Measurements from ENCODE around the gene GMDS. TPM values are rescaled to one million over a fixed set of nuclear protein-coding genes. Genes with fewer than 3 reads are reported as not detected.

Gene GMDS
- total RNA-seq, 1 donor from 2014 or later = 25.7 TPM

DNA sequence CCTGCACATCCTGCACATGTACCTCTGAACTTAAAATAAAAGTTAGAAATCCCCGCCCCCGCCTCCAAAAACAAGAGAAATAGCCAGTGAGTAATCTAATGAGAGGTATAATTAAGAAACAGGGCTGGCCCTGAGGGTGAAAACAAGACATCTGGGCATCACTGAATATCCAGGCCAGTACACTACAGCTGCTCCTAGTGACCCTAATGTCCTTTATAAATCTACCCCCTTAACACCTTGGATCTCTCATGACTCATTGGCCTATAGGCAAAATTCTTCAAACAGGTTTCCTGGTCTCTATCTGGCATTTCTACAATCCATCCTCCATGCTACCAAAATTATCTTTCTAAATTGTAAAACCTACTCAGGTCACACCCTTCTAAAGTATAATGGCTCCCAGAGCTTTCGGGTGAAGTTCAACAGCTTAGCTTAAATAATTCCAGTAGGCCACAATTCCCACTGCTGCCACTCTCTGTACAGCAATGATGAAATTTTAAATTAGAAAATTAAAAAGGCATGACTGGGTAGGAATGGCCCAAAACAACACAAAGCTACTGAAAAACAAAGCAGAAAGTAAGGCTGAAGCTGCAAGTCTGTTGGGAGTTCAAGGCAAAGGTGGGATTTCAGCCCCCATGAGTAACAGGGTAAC is 260.9 kb downstream of the GMDS start:
- DNase-seq = no peak

DNA sequence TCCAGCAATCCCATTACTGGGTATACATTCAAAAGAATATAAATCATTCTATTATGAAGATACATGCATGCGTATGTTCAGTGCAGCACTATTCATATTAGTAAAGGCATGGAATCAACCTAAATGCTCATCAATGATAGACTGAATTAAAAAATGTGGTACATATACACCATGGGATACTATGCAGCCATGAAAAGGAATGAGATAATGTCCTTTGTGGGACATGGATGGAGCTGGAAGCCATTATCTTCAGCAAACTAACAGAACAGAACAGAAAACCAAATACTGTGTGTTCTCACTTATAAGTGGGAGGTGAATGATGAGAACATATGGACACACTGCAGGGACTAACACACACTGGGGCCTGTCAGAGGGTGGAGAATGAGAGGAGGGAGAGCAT is 261.6 kb downstream of the GMDS start:
- DNase-seq = no peak

DNA sequence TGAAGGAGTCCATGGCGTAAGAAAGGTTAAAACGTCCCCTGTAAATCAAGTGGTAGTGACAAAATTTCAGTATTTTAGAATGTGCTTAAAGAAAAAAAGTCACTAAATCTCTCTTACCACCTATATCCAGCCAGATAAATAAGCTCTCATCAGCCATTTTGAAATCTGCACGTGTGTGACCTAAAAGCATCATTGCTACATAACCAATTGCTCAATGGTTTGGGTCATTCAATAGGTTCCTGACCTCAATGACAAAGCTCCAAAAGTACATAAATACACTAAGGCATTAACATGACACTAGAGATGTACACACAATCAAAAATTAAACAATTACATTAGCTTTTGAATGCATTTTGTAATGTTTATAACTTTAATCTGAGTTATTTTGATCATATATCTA is 272.4 kb downstream of the GMDS start:
- DNase-seq = no peak

DNA sequence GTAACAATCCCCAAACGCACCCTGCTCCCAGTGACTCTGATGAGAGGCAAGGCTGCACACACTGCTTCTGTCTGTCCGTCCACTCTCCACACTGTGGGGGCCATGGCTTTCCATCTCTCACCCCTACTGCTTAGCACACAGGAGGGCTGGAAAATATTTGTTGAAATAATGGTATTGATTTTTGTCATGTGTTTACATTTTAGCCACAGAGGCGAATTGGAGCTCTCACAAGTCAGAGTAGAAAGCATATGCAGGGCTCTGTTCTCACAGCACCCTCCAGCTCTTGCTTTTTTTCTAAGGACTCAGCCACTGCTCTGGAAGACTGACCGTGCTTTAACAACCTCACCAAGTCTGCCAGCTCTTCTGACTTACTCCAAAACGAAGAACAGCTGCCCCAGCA is 273.8 kb downstream of the GMDS start:
- peak; percentile 21 for DNase-seq

DNA sequence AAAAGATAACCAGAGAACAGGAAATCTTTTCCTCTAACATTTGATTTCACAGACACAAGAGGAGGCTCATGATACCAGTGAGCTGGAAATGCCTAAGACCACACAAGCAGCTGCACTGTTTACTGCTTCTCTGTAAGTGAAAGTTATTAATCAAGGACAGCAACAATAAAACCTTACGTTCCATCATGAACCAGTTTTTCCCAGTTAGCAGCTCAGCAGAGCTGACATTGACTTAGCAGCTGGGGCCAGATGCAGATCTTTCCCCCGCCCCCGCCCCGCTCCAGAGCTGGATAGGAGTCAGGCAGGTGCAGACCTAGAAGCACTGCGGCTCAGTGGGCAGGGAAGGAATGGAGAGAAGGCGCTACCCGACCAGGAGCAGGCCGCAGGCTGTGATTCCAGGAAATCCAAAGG is 275.2 kb downstream of the GMDS start:
- no peak for DNase-seq

DNA sequence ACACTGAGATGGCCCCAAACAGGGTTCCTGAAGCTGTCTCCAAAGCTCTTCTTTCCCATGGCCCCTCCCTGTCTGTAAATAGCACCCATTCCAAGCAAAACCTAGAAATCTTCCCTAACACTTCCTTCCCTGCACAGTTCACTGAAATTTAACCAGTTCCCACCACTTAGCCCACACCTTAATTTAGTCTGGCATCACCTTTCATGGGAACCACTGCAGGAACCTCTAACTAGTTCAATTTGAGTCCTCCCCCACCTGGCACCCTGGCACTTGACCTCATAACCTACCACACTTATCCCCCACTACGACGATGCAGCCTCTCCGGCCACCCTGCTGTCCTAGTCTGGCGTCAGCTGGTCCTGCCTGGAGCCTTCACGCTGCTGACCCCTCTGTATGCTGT is 278.7 kb downstream of the GMDS start:
- no peak for DNase-seq

DNA sequence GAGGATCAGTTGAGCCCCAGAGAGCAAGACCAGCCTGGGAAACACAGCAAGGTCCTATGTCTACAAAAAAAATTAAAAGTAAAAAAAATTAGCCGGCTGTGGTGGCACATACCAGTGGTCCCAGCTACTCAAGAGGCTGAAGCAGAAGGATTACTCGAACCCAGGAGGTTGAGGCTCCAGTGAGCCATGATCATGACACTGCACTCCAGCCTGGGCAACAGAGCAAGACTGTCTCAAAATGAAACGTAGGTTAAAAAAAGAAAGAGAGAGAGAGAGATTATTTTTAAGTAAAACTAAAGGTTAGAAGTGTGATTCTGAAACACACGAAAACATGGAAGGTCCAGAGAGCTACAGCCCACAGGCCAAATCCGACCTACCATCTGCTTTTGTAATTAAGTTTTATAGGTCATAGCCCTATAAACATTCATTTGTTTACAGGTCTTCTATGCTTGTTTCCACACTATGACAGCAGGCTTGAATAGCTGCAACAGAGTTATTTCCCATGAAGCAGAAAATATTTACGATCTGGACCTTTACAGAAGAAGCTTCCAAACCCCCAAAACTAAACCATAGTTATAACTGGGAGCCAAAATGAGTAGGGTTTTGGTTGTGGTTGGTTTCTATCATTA is 279.7 kb downstream of the GMDS start:
- DNase-seq = peak; percentile 13

DNA sequence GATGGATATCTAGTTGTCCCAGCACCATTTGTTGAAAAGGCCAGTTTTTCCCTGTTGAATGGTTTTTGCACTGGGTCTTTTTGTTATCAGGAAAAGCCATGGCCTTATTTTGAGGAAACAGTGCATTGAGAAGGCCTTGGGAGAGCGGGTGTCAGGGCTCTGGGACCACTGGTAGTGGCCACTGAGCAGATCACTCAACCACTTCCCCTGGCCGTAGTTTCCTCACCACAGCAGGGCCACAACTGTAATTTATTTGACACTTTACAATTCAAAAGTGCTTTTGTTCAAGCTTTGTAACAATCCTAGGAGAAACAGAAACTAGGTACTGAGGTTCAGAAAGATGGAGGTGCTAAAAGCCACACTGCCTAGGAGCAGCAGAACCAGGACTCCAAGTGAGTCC is 281.8 kb downstream of the GMDS start:
- no peak for DNase-seq

DNA sequence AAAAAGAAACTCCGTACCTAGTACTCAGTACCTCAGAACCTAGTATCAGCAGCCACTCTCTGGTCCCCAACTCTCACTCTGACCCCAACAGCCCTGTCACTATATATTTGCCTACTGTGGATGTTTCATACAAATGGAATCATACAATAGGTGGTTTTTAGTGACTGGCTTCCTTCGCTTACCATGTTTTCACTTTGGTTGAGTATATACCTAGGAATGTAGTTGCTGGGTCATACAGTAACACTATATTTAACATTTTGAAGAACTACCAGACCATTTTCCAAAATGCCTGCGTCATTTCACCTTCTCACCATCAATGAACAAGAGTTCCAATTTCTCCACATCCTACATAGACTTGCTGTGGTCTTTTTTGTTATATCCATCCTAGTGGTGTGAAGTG is 283.2 kb downstream of the GMDS start:
- no peak for DNase-seq

DNA sequence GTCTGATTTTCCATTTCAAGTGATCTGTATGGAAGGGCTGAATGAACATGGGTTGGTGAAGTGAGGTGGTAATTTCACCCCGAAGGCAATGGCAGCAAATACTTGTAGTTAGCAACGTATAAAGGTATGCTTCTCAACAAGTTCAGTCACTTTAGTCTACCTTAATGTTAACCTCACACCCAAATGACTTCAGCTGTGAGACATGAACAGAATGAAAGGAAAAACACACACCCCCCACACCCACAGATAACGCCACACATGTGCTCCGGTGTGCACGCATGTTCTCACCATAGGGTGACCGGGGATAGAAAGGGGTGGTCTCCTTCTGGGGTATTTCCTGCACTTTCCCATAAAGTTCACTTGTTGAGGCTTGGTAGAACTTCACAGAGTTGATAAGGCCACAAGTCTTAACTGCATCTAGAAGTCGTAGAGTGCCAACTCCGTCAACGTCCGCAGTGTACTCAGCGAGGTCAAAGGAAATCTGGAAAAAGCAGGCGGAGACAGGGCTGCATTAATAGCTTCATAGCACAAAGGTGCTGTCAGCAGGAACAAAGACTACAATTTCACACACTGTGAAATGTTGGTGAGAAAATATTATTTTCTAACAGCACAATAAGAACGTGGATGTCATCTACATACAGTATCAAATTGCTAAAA is 284.8 kb downstream of the GMDS start:
- no peak for DNase-seq

DNA sequence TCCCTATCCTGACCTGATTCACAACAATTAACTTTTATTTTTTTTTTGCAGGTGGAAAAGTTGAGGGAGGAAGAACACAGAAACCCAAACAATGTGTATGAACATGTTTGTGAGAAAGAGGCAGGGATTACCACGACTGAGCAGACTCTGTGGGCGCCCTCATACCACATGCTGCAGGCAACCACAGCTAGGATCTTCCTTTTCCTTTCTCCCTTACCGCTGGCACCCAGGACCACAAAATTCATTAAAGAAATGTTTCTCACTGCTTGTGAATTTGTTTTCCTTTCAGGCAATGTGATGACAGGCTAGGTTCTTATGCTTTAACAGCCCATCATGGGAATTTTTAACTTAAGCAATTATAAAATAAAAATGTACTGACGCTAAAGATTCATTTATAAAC is 287.1 kb downstream of the GMDS start:
- DNase-seq = no peak

DNA sequence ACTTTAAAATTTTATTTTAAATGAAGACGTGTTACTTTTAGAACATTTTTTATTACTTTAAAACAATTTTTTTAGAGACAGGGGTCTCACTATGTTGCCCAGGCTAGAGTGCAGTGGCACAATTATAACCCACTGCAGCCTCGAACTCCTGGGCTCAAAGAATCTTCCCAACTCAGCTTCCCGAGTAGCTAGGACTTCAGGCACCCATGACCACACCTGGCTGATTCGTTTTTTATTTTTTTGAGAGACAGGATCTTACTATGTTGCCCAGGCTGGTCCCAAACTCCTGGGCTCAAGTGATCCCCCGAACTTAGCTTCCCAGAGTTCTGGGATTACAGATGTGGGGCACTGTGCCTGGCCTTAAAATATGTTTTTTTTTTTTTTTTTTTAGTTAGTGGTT is 287.7 kb downstream of the GMDS start:
- DNase-seq = no peak

DNA sequence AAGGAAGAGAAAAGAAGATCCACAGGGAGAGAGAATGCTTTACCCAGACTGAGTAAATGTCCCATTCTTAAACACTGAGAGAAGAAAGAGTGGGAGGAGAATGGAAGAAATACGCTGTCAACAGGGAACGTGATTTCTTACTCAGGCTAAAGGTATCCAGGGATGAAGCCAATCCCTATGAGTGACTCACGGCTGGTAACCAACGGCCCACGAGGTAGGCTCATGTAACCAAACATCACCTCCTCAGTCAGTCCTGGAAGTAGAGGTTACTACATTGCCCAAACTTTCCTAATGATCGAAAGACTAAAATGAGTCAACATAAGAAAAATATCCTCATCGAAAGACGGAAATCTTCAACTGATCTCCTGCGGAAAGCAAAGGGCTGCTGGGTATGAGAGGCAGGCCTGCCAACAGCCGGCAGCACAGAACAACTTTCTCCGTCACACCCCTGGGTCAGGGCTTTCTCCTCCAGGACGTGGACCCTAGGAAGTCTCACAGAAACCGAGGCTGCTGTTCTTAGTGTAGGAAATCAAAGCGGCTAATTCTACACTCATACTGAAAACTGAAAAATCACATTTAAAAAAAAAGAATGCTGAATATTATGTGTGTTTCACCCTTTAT is 292.6 kb downstream of the GMDS start:
- no peak for DNase-seq

DNA sequence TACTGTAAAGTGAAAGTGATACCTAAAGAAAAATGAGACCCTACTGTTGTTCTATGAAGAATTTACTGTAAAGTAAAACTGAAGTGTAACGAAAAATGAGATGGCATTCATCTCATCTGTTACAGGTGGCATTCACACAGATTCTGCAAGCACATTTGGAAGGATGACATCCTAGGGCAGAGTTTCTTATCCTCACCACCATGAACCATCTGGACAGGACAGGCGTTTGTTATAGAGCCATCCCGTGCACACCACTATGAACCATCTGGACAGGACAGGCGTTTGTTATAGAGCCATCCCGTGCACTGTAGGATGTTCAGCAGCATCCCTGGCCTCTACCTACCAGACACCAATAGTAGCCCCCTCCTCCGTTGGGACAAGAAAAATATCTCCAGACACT is 294.8 kb downstream of the GMDS start:
- DNase-seq = no peak

DNA sequence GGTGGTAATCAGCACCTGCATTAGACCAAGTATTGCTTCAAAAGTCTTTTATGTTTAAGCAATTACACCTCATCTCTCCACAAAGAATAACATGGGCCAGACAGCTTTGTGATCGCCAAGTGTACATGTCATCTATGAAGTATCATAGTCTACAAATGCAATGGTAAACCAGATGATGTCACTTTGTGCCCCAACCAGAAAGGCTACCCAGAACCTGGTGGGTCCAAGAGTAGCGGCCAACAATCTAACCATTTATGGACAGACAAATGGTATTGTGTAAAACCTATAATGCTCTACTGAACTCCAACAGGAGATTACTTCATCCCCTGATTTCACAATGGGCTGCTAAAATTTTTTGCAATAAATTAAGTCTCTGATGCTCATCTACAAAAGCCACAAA is 295.9 kb downstream of the GMDS start:
- no peak for DNase-seq

DNA sequence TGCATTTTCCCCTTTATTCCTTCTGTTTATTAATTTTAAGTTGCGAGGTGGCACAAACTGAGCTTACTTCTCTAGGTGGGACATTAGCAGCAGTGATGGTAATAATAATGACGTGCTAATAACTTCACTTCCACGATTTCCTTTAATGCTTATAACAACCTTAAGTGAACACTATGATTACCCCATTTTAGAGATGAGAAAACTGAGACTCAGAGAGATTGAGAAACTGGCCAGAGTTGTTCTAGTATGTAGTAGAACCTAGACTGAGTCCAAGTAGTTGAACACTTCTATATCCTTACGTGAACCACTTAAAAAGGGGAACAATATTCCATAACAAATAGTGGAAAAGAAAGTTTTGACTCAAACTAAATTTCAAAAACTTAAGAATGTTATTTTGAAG is 297.5 kb downstream of the GMDS start:
- no peak for DNase-seq

DNA sequence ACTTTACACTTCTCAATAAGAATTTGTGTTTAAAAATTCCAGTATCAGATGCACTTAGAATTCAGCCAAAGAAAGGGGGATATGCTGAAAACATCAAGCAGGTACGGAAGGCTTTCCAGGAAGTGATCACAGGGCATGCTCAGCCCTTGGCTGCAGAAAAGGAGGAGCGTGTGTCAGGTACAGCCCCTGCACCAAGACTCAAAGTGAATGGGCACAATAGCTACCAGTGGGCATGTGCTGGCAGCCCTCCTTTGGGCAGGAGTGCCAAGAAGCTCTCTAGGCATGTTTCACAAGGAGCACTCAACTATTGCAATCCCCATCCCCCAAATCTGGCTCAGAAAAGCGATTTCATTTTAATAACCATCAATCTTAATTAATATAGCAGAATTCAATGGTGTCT is 298.8 kb downstream of the GMDS start:
- no peak for DNase-seq

DNA sequence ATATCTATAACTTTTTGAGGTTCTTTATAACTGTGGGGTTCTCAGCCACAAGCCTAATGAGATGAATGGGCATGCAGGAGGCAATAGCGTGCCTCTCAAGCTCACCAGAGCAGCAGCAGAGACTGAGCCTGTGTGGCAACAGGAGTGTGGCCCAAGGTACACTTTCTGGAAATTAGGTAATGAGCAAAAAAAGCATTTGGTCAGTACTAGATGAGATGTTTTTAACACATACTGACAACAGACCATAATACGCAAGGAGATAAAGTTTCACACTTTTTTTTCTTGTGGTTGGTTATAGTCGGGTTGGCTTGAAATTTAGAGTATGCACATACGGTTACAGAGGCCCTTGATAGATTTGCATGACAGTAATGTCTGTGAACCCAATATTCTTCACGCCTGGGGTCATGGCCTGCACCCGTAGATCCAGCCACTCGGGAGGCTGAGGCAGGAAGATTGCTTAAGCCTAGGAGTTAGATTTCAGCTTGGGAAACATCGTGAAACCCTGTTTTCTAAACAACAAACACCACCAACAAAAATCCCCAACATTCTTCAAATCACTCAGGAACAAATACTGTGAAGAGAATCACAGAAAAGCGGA is 300.1 kb downstream of the GMDS start:
- DNase-seq = no peak

DNA sequence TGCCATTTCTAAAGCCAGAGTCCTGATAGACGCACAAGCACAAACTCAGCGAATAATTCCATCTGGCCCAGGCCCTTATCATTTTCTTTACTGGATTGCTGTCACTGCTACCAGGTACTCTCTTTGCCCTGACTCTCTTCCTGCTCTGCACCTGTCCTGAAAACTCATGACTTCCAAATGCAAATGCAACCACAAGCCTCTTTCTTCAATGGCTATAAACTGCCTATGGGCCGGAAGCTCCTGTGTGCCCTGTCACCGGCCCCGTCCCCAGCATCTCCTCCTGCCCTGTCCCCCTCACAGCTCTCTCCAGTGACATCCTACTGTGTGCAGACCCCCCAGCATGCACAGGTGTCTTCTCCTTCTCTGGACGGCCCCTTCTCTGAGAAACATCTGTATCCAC is 302.6 kb downstream of the GMDS start:
- DNase-seq = no peak

DNA sequence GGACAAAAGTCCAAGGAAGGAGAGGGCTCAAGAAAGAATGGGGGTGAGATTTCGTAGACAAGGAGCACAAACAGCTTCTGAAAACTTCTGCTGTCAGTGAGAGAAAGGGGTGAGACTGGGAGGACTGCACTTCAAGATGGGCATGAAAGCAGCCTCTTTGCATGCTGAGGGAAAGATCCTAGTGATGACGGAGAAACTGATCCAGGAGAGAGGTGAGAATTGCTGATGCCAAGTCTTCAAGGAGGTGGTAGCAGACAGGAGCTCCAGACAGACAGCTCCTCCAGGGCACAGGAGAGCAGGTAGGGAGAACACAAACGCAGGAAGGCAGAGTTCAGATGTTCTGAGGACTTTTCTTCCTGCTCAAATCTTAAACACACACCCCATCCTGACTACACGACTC is 303.9 kb downstream of the GMDS start:
- no peak for DNase-seq

DNA sequence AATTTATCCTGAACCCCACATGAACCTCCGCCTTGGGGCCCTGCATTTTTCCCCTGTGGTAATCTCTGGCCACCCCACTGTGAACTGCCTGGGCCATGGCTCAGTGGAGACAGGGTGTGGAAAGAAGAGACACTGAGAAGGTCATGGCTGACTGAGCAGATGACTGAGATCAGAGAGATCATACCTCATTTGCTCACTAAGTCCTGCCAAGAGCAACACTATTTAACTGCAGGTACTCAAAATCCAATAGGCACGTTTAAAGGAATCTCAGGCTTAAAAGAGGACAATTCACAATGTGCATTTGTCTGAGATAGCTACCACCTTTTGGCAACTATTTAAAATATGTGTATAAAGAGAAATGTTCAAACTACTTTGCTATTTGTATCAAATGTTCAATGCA is 305.0 kb downstream of the GMDS start:
- no peak for DNase-seq

DNA sequence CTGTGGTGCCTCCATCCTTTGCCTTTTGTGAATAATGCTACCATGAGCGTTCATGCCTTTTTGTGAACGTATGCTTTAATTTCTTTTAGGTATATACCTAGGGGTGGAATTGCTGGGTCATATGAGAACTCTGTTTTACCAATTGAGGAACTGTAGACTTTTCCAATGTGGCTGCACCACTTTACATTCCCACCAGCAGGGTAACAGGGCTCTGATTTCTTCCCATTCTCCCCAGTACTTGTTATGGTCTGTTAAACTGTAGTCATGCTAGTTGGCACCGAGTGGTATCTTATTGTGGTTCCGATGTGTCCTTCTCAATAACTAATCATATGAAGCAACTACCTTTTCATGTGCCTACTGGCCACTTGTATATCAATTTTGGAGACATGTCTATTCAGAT is 312.1 kb downstream of the GMDS start:
- no peak for DNase-seq

DNA sequence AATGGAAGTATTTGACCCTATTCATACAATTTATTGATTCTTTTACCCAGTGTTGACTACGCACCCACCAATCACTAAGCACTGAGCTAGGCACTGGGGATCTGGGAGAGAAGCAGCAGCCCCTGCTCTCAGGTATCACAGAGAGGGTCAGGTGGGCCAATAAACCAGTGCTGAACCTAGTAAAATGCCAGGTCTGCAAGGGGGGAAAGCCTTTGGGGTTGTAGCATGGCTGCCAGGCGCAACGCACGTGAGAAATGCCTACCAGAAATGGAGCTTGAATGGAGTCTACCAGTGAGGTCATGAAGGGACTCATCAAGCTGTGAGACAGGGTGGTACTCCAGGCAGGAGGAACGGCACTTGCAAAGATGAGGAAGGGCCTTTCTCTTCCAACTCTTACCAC is 313.6 kb downstream of the GMDS start:
- no peak for DNase-seq

Data from tongue (tissue), 2 donors.